Dedifferentiated amniotic fluid mesenchymal stem cell (primary cell): ENCODE data around the gene BDP1.
"Not testable (repeated sequence)": the region's sequence is repeated elsewhere in the genome, so short reads cannot be mapped to it uniquely, and the experiment has no call there.

Experiments used
- DNase-seq: peaks from one replicate; pipeline ENCODE4 v3.0.0-alpha.2; 2016; ENCODE audit errors: extremely low spot score

The BDP1 gene

GRCh38 chr5:71471193-71471592 is 15.7 kb downstream of the BDP1 start:
- DNase-seq = no peak

GRCh38 chr5:71475788-71476384 is 20.4 kb downstream of the BDP1 start:
- DNase-seq = no peak

- DNase-seq = no peak
These were observed 26.0 kb downstream of the BDP1 start for GRCh38 chr5:71481441-71481840.

- DNase-seq = no peak
These were observed 26.7 kb downstream of the BDP1 start for GRCh38 chr5:71482132-71482531.

- DNase-seq = peak; percentile 52
These were observed 27.9 kb downstream of the BDP1 start for GRCh38 chr5:71483355-71483754.

- no peak for DNase-seq
These were observed 37.6 kb downstream of the BDP1 start for GRCh38 chr5:71492817-71493615.

- DNase-seq = not testable (repeated sequence)
These were observed 38.8 kb downstream of the BDP1 start for GRCh38 chr5:71494202-71494601.

- DNase-seq = not testable (repeated sequence)
These were observed 43.3 kb downstream of the BDP1 start for GRCh38 chr5:71498756-71499155.

- DNase-seq = no peak
These were observed 48.1 kb downstream of the BDP1 start for GRCh38 chr5:71503536-71503935.

GRCh38 chr5:71522151-71522550 is 66.7 kb downstream of the BDP1 start:
- DNase-seq = no peak

GRCh38 chr5:71525611-71526010 is 70.2 kb downstream of the BDP1 start:
- not testable (repeated sequence) for DNase-seq

GRCh38 chr5:71528206-71528605 is 72.8 kb downstream of the BDP1 start:
- DNase-seq = no peak

- no peak for DNase-seq
These were observed 74.2 kb downstream of the BDP1 start for GRCh38 chr5:71529682-71530081.

- peak; percentile 32 for DNase-seq
These were observed 77.7 kb downstream of the BDP1 start for GRCh38 chr5:71533142-71533541.

- DNase-seq = peak; percentile 50
These were observed 78.2 kb downstream of the BDP1 start for GRCh38 chr5:71533615-71534014.

GRCh38 chr5:71537687-71538086 is 82.2 kb downstream of the BDP1 start:
- DNase-seq = no peak

- DNase-seq = not testable (repeated sequence)
These were observed 95.4 kb downstream of the BDP1 start for GRCh38 chr5:71550885-71551284.

GRCh38 chr5:71551582-71551981 is 96.1 kb downstream of the BDP1 start:
- not testable (repeated sequence) for DNase-seq

GRCh38 chr5:71552026-71552749 is 96.7 kb downstream of the BDP1 start:
- not testable (repeated sequence) for DNase-seq

- DNase-seq = no peak
These were observed 107.7 kb downstream of the BDP1 start for GRCh38 chr5:71563161-71563560.

- no peak for DNase-seq
These were observed 109.4 kb downstream of the BDP1 start for GRCh38 chr5:71564895-71565294.

- DNase-seq = no peak
These were observed 114.5 kb downstream of the BDP1 start for GRCh38 chr5:71569748-71570509.
